ENCODE measurements around the gene CDK2AP2. TPM values are rescaled to one million over a fixed set of nuclear protein-coding genes. Genes with fewer than 3 reads are reported as not detected.
A peak's percentile ranks its signal among the peaks of the same experiment; 100 is the strongest.
"Not testable (repeated sequence)": the region's sequence is repeated elsewhere in the genome, so short reads cannot be mapped to it uniquely, and the experiment has no call there.

Gene CDK2AP2
- total RNA-seq, 4 donors from 2014 or later: 60.4 to 97.7 (median 77.2) TPM

DNA sequence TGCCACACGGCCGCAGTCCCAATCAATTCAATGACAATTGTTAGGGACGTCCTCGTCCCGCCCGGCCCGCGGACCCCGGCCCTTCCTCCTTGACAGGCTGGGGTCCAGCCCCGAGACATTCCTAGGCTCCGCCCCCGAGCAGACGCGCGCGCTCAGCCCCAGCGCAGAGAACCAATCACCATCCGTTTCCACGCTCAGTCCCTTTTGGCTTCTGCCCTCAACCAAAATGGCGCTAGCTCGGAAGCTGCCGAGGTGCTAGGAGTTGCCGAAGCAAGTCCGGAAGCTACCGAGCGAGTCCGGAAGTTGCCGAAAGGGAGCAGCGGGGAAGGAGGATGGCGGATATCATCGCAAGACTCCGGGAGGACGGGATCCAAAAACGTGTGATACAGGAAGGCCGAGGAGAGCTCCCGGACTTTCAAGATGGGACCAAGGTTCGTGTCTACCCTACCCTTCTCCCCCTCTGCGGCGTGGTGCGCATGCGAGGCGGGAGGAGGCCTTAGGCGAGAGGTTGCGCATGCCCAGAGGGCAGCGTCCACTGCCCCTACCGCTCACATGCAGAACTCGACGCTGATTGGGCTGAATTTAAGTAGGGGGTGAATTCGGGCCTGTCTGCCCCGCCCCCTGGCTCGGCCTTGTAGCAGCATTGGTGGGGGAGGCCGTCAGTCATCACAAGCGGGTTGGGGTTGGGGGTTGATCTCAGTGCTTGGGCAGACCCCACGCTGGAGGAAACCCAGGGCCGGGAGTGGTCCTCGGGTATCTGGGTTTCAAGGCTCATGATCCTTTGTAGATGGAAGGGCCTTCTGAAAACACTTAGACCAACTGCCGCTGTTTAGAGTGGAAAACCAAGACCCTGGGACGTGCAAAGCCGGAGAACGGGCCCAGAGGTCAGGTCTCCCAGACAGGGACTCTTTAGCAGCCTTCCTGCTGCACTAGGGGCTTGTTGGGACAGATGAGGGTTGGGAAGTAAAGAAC is 24.8 kb downstream of the CDK2AP2 start, which contains the start of gene AIP:
AIP (plus strand) TSS at position 200 of the 972 bp plus-strand sequence; CDS start at position 333, 133 bp downstream.
- TF ChIP-seq CTCF (IDR thresholded peaks at IDR 0.05) (peak; percentile 12 to 59 (median 32)), POLR2A (IDR thresholded peaks at IDR 0.05) (peak; percentile 59 to 80)
- DNase-seq: peak; percentile 95 to 99 (median 97)
- peak within 1 kb of the TSS; percentile 47 to 68 (median 58) for H3K4me3 ChIP-seq
- no peaks in the 10 kb centered on the region for H3K9me3 ChIP-seq
- no peaks in the 10 kb centered on the region for H3K27me3 ChIP-seq
- peaks cover 0 to 34% (median 17%) of the 10 kb centered on the region in 4 donors for H3K4me1 ChIP-seq
- peaks cover 0 to 13% (median 0%) of the 10 kb centered on the region in 3 donors for H3K36me3 ChIP-seq
- H3K27ac ChIP-seq: peak within 1 kb of the TSS; percentile 83 to 88 (median 85)

DNA sequence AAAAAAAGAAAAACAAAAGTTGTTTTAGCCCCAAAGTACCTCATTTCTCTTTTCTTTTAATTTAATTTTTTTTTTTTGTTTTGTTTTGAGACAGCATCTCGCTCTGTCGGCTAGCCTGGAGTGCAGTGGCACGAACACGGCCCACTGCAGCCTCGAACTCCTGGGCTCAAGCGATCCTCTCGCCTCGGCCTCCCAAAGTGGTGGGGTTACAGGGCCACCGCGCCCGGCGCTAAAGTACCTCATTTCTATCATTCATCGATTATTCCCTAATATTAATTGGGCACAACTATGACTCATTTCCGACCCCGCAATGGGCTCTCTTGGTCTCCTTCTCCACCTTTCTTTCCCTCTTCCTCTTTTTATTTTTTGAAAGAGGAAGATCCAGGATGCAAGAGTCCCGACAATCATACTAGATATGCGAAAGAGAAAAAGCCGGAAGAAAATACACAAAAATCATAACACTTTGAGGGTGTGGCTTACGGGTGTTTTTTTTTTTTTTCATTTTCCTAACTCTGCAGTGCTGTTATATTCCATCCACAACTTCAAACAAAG is 25.6 kb downstream of the CDK2AP2 start:
- Histone ChIP-seq H3K9me3 (no peaks in the 10 kb centered on the region), H3K4me3 (peak overlapping the region; percentile 47 to 68 (median 58)), H3K27me3 (no peaks in the 10 kb centered on the region), H3K4me1 (peaks cover 0 to 34% (median 17%) of the 10 kb centered on the region in 4 donors), H3K27ac (peak overlapping the region; percentile 83 to 88 (median 85)), H3K36me3 (peaks cover 0 to 6% (median 0%) of the 10 kb centered on the region in 3 donors)
- TF ChIP-seq CTCF (IDR thresholded peaks at IDR 0.05) (no peak), POLR2A (IDR thresholded peaks at IDR 0.05) (no peak)
- DNase-seq: peak in 1 of 3 donors; percentile 50

DNA sequence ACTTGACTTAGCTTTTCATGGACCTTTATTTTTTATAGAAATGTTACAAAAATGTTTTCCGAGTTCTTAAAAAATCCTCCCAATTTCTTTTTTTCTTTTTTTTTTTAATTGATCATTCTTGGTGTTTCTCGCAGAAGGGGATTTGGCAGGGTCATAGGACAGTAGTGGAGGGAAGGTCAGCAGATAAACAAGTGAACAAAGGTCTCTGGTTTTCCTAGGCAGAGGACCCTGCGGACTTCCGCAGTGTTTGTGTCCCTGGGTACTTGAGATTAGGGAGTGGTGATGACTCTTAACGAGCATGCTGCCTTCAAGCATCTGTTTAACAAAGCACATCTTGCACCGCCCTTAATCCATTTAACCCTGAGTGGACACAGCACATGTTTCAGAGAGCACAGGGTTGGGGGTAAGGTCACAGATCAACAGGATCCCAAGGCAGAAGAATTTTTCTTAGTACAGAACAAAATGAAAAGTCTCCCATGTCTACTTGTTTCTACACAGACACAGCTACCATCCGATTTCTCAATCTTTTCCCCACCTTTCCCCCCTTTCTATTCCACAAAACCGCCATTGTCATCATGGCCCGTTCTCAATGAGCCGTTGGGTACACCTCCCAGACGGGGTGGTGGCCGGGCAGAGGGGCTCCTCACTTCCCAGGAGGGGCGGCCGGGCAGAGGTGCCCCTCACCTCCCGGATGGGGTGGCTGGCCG is 30.5 kb downstream of the CDK2AP2 start:
- H3K4me1 ChIP-seq, H3K27me3 ChIP-seq, DNase-seq, H3K4me3 ChIP-seq, H3K36me3 ChIP-seq, H3K27ac ChIP-seq, H3K9me3 ChIP-seq: not testable (repeated sequence)

DNA sequence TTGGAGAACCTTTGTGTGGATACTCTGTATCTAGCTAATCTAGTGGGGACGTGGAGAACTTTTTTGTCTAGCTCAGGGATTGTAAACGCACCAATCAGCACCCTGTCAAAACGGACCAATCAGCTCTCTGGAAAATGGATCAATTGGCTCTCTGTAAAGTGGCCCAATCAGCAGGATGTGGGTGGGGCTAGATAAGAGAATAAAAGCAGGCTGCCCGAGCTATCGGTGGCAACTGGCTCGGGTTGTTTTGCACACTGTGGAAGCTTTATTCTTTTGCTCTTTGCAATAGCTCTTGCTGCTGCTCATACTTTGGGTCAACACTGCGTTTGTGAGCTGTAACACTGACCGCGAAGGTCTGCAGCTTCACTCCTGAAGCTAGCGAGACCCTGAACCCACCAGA is 31.3 kb downstream of the CDK2AP2 start:
- H3K4me1 ChIP-seq, H3K9me3 ChIP-seq, H3K27ac ChIP-seq, DNase-seq, H3K27me3 ChIP-seq, H3K4me3 ChIP-seq, H3K36me3 ChIP-seq: not testable (repeated sequence)

GRCh38 chr11:67472882-67473281 is 35.1 kb downstream of the CDK2AP2 start:
- H3K4me3 ChIP-seq: no peak overlapping the region
- no peaks in the 10 kb centered on the region for H3K9me3 ChIP-seq
- no peaks in the 10 kb centered on the region for H3K27me3 ChIP-seq
- TF ChIP-seq POLR2A (IDR thresholded peaks at IDR 0.05): no peak
- TF ChIP-seq CTCF (IDR thresholded peaks at IDR 0.05): no peak
- no peaks in the 10 kb centered on the region for H3K36me3 ChIP-seq
- DNase-seq: no peak
- H3K4me1 ChIP-seq: peaks cover 0 to 12% (median 3%) of the 10 kb centered on the region in 4 donors
- H3K27ac ChIP-seq: no peak overlapping the region

GRCh38 chr11:67470337-67471002 is 37.5 kb downstream of the CDK2AP2 start:
- no peak for DNase-seq
- H3K4me3 ChIP-seq: no peak overlapping the region
- peaks cover 0 to 23% (median 3%) of the 10 kb centered on the region in 4 donors for H3K4me1 ChIP-seq
- no peak overlapping the region for H3K27ac ChIP-seq
- TF ChIP-seq CTCF (IDR thresholded peaks at IDR 0.05) (no peak), POLR2A (IDR thresholded peaks at IDR 0.05) (no peak)
- H3K36me3 ChIP-seq: no peaks in the 10 kb centered on the region
- no peaks in the 10 kb centered on the region for H3K9me3 ChIP-seq
- H3K27me3 ChIP-seq: no peaks in the 10 kb centered on the region

Data from Peyer's patch (tissue), 4 donors.